Medulla oblongata (tissue), 1 donor: ENCODE results near the gene KCNG4.

Experiments
- DNase-seq: peaks from one replicate; pipeline ENCODE4 v3.0.0-alpha.2; 2015; ENCODE audit errors: extremely low spot score

KCNG4 gene

DNA sequence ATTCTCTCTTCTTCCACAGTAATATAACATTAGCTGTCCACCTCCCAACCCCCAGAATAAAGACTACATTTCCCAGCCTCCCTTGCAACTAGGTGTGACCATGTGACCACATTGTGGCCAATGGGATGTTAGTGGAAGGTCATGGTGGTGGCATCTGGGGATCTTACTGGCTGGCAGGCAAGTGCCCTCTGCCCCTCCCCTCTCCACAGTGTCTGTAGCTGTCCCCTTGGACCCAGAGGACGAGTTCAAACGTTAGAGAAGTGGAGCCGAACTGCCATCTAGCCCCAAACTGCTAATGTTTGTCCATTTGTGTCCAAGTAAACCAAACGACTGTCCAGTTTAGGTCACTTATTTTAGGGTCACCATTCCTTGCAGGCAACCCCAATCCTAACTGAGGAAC, 26.6 kb upstream of the KCNG4 start:
- DNase-seq = peak; percentile 86

DNA sequence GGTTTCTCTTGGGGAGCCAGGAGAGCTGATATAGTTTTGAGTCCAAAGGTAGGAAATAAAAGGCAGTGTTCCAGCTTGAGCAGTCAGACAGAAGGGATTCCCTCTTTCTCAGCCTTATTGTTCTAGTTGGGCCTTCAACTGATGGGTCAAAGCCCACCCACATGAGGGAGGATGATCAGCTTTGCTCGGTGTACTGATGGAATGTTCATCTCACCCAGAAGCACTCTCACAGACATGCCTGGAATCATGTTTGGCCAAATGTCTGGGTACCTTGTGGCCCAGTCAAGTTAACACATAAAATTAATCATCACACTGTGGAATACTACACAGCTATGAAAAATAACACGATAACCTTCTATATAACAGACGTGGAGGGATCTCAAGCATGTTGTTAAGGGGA, 23.1 kb upstream of the KCNG4 start:
- no peak for DNase-seq

DNA sequence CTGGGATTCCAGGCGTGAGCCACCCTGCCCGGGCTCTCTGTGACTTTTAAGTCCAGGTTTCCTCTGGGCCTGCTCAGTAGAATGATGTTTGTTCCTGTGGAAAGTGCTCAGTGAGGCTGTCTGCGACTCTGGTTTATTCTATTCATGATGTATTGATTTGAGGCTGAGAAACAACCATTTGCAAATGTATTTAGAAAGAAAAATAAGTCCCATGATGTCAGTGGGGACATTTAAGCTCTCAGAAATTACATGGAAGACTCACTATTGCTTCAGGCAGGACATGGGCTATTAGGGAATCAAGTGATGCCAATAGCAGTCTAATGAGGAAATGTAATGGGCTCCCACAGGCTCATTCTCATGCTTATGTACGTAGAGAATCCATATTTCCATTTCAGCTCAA, 22.2 kb upstream of the KCNG4 start:
- no peak for DNase-seq

DNA sequence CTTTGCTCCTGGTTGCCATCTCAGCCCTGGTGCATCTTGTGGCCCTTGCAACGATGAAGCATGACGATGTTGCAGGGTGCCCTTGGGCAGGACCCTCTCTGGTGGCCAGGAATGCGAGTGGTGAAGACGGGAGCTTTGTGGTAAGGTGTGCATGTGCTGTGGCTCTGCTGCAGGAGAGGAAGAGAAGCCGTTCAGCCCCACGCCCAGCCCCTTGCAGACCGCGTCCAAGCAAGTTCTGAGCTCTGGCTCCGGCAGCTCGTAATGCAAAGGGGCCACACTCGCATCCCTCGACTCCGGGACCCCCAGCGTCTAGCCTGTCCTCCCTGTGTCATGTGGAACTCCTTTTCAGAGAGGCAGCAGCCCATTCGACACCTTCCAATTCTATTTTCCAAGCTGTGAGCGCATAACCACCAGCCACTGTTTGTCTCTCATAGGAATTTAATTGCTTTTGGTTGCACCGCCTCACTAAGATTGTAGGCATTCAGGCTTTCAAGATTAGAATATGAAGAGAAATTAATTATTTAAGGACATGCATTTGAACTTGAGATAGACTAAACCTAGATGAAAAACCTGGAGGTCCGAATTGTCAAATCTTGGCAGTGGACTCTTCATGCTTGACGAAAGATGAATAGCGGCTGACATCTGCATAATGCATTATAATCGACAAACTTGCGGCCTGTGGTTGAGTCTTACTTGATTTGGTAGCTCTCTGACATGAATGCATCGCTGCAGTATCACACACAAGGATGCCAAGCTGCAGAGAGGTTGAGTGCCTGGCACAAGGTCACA, 21.1 kb upstream of the KCNG4 start:
- no peak for DNase-seq

DNA sequence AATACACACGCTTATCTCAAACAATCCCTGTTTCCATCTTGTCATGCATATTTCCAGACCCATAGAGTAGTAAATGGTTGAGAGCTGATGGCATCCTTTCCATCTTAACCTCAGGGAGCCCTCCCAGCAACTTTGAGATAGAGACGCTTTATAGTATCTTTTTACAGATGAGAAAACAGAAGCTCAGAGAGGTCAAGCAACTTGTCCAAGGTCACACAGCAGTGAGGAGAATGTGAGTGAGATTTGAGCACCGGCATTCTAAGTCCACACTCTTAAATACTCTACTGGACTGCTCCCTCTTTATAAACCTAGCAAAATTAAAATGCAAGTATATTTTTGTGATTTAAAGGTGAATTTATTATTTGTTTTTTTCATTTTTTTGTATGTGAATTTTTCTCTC, 19.9 kb upstream of the KCNG4 start:
- no peak for DNase-seq

DNA sequence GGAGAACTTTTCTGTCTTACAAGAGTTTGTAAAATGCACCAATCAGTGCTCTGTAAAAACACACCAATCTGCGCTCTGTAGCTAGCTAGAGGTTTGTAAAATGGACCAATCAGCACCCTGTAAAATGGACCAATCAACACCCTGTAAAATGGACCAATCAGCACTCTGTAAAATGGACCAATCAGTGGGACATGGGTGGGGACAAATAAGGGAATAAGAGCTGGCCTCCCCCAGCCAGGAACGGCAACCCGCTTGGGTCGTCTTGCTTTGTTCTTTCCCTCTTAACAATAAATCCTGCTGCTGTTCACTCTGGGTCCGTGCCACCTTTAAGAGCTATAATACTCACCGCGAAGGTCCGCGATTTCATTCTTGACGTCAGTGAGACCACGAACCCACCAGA, 18.5 kb upstream of the KCNG4 start:
- DNase-seq = no peak

DNA sequence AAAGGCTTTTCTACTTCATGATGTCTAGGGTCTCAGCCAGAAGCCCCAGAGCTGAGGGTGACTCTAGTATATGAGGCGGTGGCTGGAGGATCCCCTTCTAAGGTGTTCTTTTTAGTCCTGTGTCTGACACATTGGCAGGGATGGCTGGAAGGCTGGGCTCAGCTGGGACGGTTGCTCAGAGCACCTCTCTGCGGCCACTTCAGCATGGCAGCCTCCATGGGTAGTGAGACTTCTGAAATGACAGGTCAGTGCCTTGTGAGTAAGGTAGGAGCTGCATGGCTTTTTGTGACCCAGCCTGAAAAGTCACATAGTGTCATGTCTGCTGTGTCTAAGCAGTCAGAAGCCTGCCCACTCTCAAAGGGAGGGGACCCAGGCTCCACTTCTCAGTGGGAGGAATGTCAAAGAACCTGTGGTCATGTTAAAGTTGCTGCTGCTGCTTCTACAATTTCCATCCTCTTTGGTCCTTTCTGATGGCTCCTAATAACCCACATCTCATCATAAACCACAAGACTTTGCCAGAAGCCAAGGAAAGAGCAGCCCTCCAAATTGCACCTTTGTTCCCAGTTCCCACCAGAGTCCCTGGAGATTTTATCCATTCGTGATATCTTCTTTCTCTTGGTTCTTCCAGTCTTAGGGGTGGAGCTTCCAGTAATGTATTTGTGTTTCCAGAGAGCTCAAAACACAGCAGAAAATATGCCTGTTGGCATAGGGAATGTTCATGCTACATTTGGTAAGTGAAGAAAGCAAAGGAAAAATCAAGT, 15.4 kb upstream of the KCNG4 start:
- no peak for DNase-seq

DNA sequence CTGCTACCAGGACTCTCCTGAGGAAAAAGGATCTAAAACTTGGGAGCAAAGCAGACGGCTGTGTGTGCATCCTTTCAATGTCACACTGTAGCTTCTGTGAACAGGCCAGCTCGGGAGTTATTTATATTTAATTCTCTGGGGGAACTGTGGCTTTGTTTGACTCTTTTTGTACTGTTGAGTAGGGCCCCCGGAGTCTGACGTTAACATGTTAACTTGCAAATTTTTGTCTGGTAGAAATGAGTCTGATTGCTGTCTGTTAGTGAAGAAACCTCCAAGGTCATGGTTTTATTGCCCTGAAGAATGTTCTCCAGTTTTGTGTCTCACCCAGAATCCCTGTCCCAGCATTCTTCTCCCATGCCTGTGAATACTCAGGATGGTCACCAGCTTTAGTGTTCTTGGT, 14.2 kb upstream of the KCNG4 start:
- DNase-seq = no peak

DNA sequence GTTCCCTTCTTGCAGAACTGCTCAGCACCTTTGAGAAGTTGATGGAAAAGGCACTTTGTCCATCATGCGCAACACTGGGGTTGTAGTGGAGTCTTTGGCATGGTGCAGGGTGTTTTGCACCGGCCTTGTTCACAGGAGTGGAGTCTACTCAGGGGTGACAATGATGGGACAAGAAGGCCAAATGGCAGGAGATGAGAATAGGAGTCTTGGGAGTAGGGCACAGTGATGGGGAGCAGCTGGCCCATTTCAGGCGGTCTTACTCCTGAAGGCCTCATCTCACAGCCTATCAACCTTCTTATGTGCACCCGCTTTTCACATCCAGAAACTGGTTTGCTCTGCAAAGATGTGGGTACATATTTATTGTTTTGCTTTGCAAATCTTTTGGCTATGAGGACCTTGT, 13.4 kb upstream of the KCNG4 start:
- DNase-seq = no peak

DNA sequence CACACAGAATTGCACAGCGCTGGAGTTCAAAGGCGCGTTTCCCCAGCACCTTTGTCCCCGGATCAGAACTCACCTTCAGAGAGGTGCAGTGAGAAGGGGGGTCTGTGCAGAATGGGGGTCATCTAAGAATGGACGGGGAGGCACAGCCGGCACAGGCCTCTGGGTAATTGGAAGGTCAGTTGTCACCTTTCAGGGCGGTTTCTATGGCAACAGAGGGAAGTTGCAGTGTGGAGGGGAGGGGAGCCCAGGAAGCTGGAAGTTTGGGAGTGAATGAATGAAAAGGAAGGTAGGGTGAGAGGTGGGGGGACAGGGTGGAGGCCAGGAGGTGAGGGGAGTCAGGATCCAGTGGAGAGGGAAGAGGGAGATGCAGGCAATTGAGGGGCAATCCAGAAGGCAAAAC, 12.4 kb upstream of the KCNG4 start:
- no peak for DNase-seq

DNA sequence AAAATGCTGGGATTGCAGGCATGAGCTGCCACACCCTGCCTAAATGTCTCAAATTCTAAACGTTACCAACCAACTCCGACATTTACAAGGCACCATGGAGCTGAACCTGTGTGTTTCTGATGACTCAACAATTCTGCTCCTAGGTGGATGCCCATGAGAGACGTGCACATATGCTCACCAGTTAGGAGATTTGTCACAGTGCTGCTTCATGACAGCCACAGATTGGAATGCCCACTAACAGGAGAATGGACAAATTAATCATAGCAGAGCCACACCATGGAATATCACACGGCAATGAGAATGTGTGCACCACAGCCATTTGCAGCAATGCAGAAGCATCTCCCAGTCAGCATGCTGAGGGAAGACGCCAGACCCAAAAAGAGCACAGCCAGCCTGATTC, 8.0 kb upstream of the KCNG4 start:
- no peak for DNase-seq

DNA sequence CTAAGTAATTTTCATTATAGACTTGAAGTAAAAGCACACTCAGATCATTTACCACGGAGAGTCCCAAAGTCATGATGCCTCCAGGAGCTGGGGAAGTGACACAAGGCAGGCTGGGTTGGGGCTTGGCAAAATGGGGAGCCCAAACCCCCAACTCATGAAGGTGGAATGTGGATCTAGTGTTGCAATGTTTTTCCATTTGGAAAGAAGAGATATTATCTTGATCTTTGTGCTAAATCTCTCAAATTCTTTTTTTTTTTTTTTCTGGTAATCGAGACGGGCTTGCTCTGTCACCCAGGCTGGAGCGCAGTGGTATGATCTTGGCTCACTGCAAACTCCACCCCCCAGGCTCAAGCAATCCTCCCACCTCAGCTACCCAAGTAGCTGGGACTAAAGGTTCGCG, 7.5 kb upstream of the KCNG4 start:
- no peak for DNase-seq

DNA sequence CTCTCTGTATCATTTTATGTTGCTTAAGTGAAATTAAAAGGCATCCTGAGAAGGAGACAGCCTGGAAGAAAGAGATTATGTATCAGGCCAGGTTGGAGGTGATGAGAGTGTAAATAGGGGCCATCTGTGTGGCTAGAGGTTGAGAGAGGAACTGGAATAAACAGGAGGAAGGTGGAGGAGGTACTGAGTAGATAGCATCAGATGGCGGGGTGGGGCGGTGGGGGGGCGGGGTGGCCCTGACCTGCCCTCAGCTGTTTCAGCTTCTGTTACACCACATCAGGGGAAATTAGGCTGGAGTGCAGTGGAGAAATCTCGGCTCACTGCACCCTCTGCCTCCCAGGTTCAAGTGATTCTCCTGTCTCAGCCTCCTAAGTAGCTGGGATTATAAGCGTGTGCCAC, 6.9 kb upstream of the KCNG4 start:
- no peak for DNase-seq

DNA sequence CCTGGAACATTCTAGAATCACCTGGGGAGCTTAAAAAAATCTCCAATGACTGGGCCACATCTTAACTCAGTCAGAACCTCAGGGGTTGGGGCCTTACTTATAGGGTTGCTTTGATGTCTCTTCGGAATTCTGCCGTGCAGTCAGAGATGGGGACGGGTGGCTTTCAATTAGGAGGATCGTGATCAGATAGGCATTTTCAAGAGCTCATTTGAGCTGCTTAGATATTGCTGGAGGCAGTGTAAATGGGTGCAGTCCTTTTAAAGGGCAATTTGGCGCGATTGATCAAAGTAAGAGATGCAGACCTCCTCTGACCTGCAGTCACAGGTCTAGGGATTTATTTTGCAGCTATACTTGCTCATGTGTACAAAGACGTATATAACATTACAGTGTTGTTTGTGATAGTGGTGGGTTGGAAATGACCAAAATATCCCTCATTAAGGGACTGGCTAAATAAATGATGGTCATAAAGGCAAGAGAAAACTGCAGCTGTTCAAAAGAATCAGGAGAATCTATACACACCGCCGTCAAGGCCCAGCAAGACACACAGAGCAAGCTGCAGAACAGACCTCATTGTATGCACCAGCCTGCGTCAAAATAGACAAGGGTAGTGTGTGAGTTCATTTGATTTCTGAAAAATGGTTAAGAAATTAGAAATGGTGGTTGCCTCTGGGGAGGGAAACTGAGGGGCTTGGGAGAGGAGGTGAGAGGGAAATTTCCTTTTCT, 6.3 kb upstream of the KCNG4 start:
- DNase-seq = no peak

DNA sequence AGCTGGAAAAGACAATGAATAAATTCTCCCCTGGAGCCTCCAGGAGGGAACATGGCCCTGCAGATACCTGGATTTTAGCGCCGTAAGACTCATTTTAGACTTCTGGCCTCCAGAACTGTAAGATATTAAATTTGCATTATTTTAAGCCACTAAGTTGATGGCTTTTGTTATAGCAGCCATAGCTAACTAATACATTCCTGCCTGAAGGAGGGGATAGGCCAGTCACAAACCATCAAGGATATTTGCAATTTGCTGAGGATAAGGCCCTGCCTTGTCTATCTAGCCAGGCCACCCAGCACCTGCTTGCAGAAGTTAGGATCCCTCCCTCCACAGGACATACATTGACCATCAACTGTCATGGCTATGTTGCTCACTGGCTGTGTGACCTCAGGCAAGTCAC, 4.9 kb upstream of the KCNG4 start:
- no peak for DNase-seq

DNA sequence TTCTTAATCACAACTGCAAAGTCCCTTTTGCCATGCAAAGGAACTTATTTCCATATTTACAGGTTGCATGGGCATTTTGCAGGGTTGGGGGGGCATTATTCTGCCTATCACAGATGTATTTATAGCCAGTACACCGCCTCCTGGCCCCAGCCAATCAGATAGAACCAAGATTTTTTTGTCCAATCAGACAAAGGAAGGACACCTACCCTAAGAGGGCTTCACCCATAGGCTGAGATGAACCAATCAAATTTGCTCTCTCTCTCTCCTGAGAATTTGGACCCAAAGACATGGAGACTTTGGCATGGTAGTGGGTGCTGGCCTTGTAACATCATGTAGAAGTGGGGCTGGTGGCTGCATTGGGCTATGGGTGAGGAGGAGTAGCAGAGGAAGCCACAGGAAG, 3.9 kb upstream of the KCNG4 start:
- no peak for DNase-seq

DNA sequence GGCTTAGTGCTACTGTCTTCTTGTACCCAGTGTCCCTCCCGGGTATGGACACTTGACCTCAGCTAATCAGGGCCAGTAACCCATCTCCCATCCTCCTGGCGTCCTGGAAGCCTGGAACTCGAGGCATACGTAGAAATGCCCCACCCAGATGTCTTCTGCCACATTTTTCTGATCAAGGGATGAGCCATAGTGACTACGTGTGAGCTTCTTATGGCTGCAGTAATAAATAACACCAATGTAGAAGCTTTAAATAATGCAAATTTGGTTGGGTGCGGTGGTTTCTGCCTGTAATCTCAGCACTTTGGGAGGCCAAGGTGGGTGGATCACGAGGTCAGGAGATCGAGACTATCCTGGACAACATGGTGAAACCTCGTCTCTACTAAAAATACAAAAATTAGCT, 3.0 kb upstream of the KCNG4 start:
- no peak for DNase-seq

DNA sequence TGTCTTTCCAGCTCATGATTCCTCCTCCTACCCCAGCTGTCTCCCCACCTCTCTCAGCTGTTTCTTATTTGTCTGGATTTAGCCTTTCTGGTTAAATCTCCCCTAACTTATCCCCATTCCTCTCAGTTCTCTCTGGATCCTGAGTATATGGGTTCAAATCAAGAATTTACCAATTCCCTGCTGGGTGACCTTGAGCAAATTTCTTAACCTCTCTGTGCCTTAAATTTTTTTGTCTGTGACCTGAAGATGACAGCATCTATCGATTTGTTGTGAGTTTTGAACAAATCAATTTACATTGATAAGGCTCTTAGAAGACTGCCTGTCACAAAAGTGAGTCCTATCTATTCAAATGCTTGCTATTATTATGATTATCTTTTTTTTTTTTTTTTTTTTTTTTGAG, 2.0 kb upstream of the KCNG4 start:
- no peak for DNase-seq

DNA sequence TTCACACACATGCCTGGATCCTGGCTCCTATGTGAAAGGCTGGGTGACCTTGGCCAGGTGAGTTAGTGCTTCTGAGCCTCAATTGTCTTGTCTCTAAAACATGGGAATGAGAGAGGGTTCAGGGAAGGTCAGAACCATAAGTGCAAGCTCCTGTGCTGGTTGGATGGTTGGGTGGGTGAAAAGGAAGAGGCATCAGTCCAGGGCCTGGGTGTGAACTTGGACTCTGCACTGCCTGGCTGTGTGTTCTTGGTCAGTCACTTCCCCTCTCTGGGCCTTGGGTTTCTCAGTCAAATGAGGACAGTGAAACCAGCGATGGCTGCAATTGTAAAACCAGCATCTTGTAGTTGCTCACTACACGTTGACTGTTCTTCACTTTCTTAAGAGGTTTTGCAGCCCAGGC, 643 bp upstream of the KCNG4 start:
- DNase-seq = no peak

DNA sequence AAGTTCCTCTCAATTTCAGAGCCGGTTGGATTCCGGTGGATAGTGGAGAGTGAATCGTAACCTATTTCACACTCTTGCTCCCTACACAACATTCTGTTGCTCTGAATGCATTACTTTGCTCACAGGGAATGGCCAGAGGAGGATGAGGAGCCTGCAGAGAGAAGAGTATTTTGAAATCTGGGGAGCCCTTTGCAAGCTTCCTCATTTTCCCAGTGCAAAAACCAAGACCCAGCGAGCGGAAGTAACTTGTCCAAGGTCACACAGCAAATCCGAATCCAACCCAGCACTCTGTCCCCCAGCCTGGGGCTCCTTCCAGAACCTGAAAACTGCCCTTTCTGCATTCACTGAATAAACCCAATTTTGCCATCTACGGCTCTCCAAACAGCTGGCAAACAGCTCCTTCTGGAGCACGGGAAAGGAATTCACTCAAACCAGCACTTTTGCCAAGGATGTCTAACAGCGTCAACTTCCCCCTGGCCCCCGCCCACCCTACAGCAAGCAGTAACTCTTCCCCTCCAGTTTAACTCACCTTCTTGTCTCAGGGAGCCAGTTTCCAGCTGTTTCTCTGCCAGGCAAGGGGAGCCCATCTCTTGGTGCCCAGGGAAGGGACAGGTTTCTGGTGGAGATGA, 557 bp downstream of the KCNG4 start:
- no peak for DNase-seq

DNA sequence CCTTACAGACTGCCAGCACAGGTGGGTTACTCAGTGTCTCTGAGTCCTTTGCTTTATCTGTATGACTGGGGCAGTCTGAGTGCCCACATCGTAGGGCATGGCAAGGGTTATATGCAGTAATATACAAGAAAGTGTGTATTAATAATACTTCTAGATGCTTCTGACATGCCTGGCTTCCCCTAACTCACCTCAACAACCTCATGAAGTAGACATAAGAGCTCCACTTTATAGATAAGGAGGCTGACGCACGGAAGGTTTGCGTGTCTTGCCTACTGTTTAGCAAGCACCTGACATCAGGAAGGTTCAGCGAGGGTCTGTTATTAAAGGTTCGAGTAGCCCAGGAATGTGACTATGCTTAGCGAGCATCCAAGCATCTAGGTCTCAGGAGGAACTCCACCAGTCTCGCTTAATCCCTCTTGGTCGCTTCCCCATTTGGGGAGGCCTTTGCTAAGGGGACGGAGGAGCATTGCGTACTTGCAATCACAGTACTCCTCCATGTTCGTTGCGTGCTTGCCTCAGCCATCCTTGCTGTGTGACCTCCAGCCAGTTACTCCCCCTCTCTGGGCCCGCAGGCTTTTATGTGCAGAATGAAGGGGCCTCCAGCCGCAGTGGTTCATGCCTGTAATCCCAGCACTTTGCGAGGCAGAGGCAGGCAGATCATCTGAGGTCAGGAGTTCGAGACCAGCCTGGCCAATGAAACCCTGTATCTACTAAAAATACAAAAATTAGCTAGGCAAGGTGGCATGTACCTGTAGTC, 1.6 kb downstream of the KCNG4 start:
- no peak for DNase-seq

DNA sequence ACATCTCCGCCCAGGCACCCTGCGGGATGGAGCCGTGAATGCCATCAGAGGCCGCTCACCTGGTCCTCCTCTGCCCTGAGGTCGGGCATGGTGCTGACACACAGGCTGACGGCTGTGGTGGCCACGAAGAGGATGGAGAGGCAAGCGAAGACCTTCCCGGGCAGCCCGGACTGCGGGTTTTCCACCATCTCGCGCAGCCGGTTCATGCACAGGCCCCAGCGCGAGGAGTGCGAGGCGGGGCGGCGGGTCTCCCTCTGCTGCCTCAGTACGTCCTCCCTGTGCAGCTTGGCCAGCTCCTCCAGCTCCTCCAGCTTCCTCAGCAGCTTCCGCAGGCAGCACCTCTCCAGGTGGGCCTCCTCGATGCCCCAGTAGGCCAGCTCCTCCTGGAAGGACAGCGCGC, 3.1 kb downstream of the KCNG4 start:
- no peak for DNase-seq
